Erythroblast (primary cell): ENCODE measurements around the gene IGIP.

ENCODE experiments used
- DNase-seq, 2 experiments: peaks; one replicate each; lab custom pipeline; 2025; lab: John Stamatoyannopoulos, UW
- GATA1 ChIP-seq: IDR thresholded peaks from 2 replicates; pipeline ENCODE4 v1.6.1; 2011; ENCODE audit warnings: low read depth, mild to moderate bottlenecking, control low read depth, low read length, moderate library complexity
- POLR2A ChIP-seq: IDR thresholded peaks from 2 replicates; pipeline ENCODE4 v1.6.1; 2011; ENCODE audit warnings: mild to moderate bottlenecking, low read length

Gene IGIP

GRCh38 chr5:140116716-140117115 is 9.0 kb upstream of the IGIP start:
- no peak for TF ChIP-seq POLR2A
- TF ChIP-seq GATA1: no peak

GRCh38 chr5:140117523-140117922 is 8.2 kb upstream of the IGIP start:
- TF ChIP-seq GATA1: no peak
- TF ChIP-seq POLR2A: no peak
- DNase-seq: no peak

More at GRCh38 chr5:140116716-140117115, 9.0 kb upstream of the IGIP start:
- DNase-seq: no peak

- DNase-seq: no peak
- TF ChIP-seq POLR2A (peak; percentile 8), GATA1 (no peak)
These were observed 7.3 kb upstream of the IGIP start for GRCh38 chr5:140118302-140118936.

GRCh38 chr5:140126315-140127012 is 727 bp downstream of the IGIP start:
- no peak for DNase-seq
- no peak for TF ChIP-seq GATA1
- TF ChIP-seq POLR2A: no peak

GRCh38 chr5:140128376-140128775 is 2.6 kb downstream of the IGIP start:
- no peak for DNase-seq

GRCh38 chr5:140130949-140131733 is 5.4 kb downstream of the IGIP start:
- TF ChIP-seq GATA1 (no peak), POLR2A (no peak)

More at GRCh38 chr5:140128376-140128775, 2.6 kb downstream of the IGIP start:
- no peak for TF ChIP-seq GATA1

GRCh38 chr5:140131967-140132409 is 6.3 kb downstream of the IGIP start:
- no peak for DNase-seq
- no peak for TF ChIP-seq GATA1
- no peak for TF ChIP-seq POLR2A

More at GRCh38 chr5:140130949-140131733, 5.4 kb downstream of the IGIP start:
- DNase-seq: no peak

- DNase-seq: no peak
These were observed 7.9 kb downstream of the IGIP start for GRCh38 chr5:140133514-140134167.

GRCh38 chr5:140134277-140134935 is 8.7 kb downstream of the IGIP start:
- DNase-seq: no peak

More at GRCh38 chr5:140133514-140134167, 7.9 kb downstream of the IGIP start:
- TF ChIP-seq POLR2A: no peak
- no peak for TF ChIP-seq GATA1

GRCh38 chr5:140135127-140135526 is 9.4 kb downstream of the IGIP start:
- no peak for TF ChIP-seq GATA1
- no peak for TF ChIP-seq POLR2A
- DNase-seq: no peak

More at GRCh38 chr5:140134277-140134935, 8.7 kb downstream of the IGIP start:
- TF ChIP-seq POLR2A (no peak), GATA1 (no peak)

- TF ChIP-seq GATA1: no peak
- no peak for TF ChIP-seq POLR2A
- no peak for DNase-seq
These were observed 10.9 kb downstream of the IGIP start for GRCh38 chr5:140136624-140137023.

- no peak for DNase-seq
- TF ChIP-seq POLR2A (no peak), GATA1 (no peak)
These were observed 14.7 kb downstream of the IGIP start for GRCh38 chr5:140140435-140140834.

- TF ChIP-seq POLR2A (no peak), GATA1 (no peak)
- no peak for DNase-seq
These were observed 15.5 kb downstream of the IGIP start for GRCh38 chr5:140141241-140141640.
